T-cell (primary cell): ENCODE data around the gene PAFAH1B2. TPM values are rescaled to one million over a fixed set of nuclear protein-coding genes. Genes with fewer than 3 reads are reported as not detected.
A peak's percentile ranks its signal among the peaks of the same experiment; 100 is the strongest.
"Not testable (repeated sequence)": the region's sequence is repeated elsewhere in the genome, so short reads cannot be mapped to it uniquely, and the experiment has no call there.

Experiments
- ATAC-seq, 4 experiments: fragments of 200-7000 bp in 3 of 4; fragments of 150-1000 bp in 1 of 4; cut with Tn5 transposase; replicated peaks in 1 of 4; 1 replicate in 3 of 4; 2 replicates in 1 of 4; pipeline ENCODE4 v1.10.0; 2021; ENCODE audit warnings: moderate library complexity in 3 of 4, mild to moderate bottlenecking in 2 of 4, moderate number of reproducible peaks in 1 of 4
- CTCF ChIA-PET, 2 donors: fragments of 300-600 bp; sonication (Branson Sonifier 250); formaldehyde crosslinking; loops; one replicate each; lab custom pipeline; 2022; ENCODE audit warnings: antibody characterized with exemption in 2 of 2; lab: Charles Lee
- POLR2A ChIA-PET, 2 donors: fragments of 300-600 bp; sonication (Branson Sonifier 250); formaldehyde crosslinking; loops; one replicate each; lab custom pipeline; 2022; ENCODE audit warnings: antibody characterized with exemption in 2 of 2; lab: Charles Lee
- DNase-seq, 35 experiments: peaks; one replicate each; pipeline versions ENCODE4 v3.0.0 to v3.0.0-alpha.2; 2013 to 2023
- H3K27ac ChIP-seq: one replicate; pipeline ENCODE4 v1.5.1; 2013; ENCODE audit warnings: low read length
- H3K27me3 ChIP-seq, 2 experiments: replicated peaks in 1 of 2; 1 replicate in 1 of 2; 2 replicates in 1 of 2; pipeline versions ENCODE4 v1.6.1 to v1.7.0; 2013; ENCODE audit warnings: low read length in 1 of 2, mixed read lengths in 1 of 2; ENCODE audit not compliant: control insufficient read depth in 2 of 2, insufficient read depth in 2 of 2; ENCODE audit errors: extremely low read depth in 1 of 2
- H3K36me3 ChIP-seq, 2 donors: 1 replicate in 1 of 2; 2 replicates in 1 of 2; pipeline versions ENCODE4 v1.6.1 to v1.7.0; 2013; ENCODE audit warnings: low read length in 1 of 2; ENCODE audit not compliant: control insufficient read depth in 2 of 2, insufficient read depth in 1 of 2; ENCODE audit errors: extremely low read depth in 1 of 2
- H3K4me1 ChIP-seq, 2 experiments: 1 replicate in 1 of 2; 2 replicates in 1 of 2; pipeline versions ENCODE4 v1.6.1 to v1.7.0; 2013; ENCODE audit warnings: low read length in 2 of 2, mixed read lengths in 1 of 2; ENCODE audit not compliant: insufficient read depth in 2 of 2, control insufficient read depth in 1 of 2; ENCODE audit errors: extremely low read depth in 1 of 2
- H3K4me3 ChIP-seq, 2 donors: 1 replicate in 1 of 2; 2 replicates in 1 of 2; pipeline versions ENCODE4 v1.5.1 to v1.7.0; 2013; ENCODE audit warnings: mild to moderate bottlenecking in 2 of 2, low read length in 1 of 2, moderate library complexity in 1 of 2; ENCODE audit not compliant: control insufficient read depth in 1 of 2; ENCODE audit errors: extremely low read depth in 1 of 2
- H3K9me3 ChIP-seq: 2 replicates; pipeline ENCODE4 v1.7.0; 2013
- H3K27ac Mint-ChIP-seq, 2 donors: one replicate each; pipeline ENCODE4 v1.8.0; 2020 to 2021; ENCODE audit warnings: mild to moderate bottlenecking in 2 of 2, mixed read lengths in 2 of 2
- H3K27me3 Mint-ChIP-seq, 2 donors: one replicate each; pipeline ENCODE4 v1.8.0; 2021 to 2022; ENCODE audit warnings: mixed read lengths in 2 of 2
- H3K36me3 Mint-ChIP-seq: one replicate; pipeline ENCODE4 v1.8.0; 2021; ENCODE audit warnings: mixed read lengths
- H3K4me1 Mint-ChIP-seq, 3 donors: one replicate each; pipeline ENCODE4 v1.8.0; 2020 to 2022; ENCODE audit warnings: mixed read lengths in 3 of 3, mild to moderate bottlenecking in 1 of 3
- H3K4me3 Mint-ChIP-seq, 3 donors: one replicate each; pipeline ENCODE4 v1.8.0; 2020 to 2022; ENCODE audit warnings: mild to moderate bottlenecking in 3 of 3, mixed read lengths in 3 of 3, moderate library complexity in 3 of 3
- H3K9me3 Mint-ChIP-seq, 3 donors: one replicate each; pipeline ENCODE4 v1.8.0; 2020 to 2022; ENCODE audit warnings: mixed read lengths in 3 of 3
- WGBS: methylation state at CpG from one replicate; pipeline ENCODE4 v1.1.5; 2013; ENCODE audit warnings: missing lambda C conversion rate; ENCODE audit not compliant: insufficient coverage; 5-methylcytosine and 5-hydroxymethylcytosine counted together
- total RNA-seq, 35 experiments: library from RNA in 6 of 35; stranded (reverse) in 6 of 35; fragments of 120-200 nt in 1 of 35; gene quantifications; one replicate each; pipeline versions ENCODE4 v1.2.1 to v1.2.4 and lab custom pipeline; 2013 to 2026

PAFAH1B2 gene
- total RNA-seq, 5 donors from 2014 or later (not counting 1 experiment from before 2014, with no cell fraction given) = 44.1 to 55.9 (median 55.6) TPM

DNA sequence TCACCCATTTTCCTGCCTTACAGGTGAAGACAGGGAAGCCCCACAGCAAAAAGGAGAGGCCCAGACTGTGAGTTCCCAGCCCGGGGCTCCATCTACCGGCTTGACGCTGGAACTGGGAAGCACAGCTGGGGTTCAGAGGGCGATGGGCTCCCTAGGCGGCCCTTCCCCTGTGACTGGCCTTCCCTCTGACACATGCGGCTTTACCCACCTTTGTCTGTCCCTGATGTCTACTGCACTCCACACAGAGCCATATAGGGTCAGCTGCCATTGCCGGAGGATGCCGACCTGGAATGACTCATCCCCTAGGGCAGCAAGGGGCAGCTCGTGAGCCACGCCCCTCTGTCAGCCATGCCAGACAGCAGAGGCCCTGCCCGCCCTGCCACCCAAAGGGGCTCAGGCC lies 62.8 kb downstream of the PAFAH1B2 start:
- DNase-seq, H3K9me3 ChIP-seq, H3K27me3 ChIP-seq, H3K27me3 Mint-ChIP-seq, H3K27ac Mint-ChIP-seq, H3K27ac ChIP-seq, H3K4me3 Mint-ChIP-seq, CTCF ChIA-PET, ATAC-seq, H3K4me3 ChIP-seq, POLR2A ChIA-PET, H3K9me3 Mint-ChIP-seq, H3K4me1 ChIP-seq: not testable (repeated sequence)
- H3K4me1 Mint-ChIP-seq = peaks cover 0 to 15% (median 0%) of the 10 kb centered on the region in 3 donors
- peaks cover 6 to 53% of the 10 kb centered on the region in 2 donors for H3K36me3 ChIP-seq
- no CpG with 5 or more reads among the region's 11 CpGs for WGBS
- H3K36me3 Mint-ChIP-seq = peaks cover 26% of the 10 kb centered on the region

DNA sequence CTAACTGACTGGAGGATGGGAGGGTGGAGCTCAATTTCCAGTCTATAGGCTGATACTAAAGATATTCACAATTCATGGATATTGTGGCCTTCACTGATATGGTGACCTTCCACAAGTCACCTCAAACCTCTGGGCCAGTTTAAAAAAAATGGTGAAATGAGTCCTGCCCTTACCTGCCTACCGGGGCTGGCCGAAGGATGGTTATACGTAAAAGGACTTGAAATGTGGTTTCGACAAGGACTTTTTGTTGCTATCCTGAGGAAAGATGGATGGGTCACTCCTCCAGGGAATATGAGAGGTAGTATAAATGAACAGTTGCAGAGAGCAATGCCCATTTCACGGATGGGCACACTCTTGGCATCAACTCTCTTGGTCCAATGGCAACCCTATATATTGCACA lies 63.4 kb downstream of the PAFAH1B2 start:
- peaks cover 6 to 51% of the 10 kb centered on the region in 2 donors for H3K36me3 ChIP-seq
- H3K27ac ChIP-seq, H3K4me3 ChIP-seq, H3K27ac Mint-ChIP-seq, POLR2A ChIA-PET, H3K27me3 ChIP-seq, H3K9me3 ChIP-seq, CTCF ChIA-PET, DNase-seq, H3K4me1 ChIP-seq, H3K9me3 Mint-ChIP-seq, H3K27me3 Mint-ChIP-seq, H3K4me3 Mint-ChIP-seq, ATAC-seq: not testable (repeated sequence)
- Mint-ChIP-seq H3K4me1 (peaks cover 0 to 20% (median 0%) of the 10 kb centered on the region in 3 donors), H3K36me3 (peaks cover 26% of the 10 kb centered on the region)
- WGBS = 79% methylated on average over 4 of the region's 5 CpGs

DNA sequence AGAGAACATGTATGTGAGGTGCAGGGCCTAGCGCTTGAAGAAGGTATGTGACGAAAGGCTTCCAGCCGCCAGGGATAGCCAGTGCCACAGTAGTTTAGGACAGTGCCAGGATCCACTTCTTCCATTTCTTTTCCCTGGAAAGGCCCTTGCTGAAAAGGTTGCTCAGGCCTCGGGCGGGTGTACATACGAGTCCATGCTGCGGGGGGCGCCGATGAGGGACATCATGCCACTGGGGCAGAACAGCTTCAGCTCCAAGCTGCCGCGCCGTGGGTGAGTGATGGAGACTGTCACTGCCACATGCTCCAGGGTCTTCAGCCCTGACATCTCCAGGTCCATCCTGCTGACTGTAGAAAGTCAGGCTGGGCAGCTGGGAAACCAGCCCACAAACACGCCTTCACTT lies 64.6 kb downstream of the PAFAH1B2 start:
- H3K27me3 Mint-ChIP-seq, H3K27ac ChIP-seq, CTCF ChIA-PET, H3K9me3 ChIP-seq, DNase-seq, H3K4me1 ChIP-seq, ATAC-seq, H3K27me3 ChIP-seq, POLR2A ChIA-PET, H3K4me3 ChIP-seq, H3K4me3 Mint-ChIP-seq, H3K9me3 Mint-ChIP-seq, H3K27ac Mint-ChIP-seq: not testable (repeated sequence)
- peaks cover 4 to 54% of the 10 kb centered on the region in 2 donors for H3K36me3 ChIP-seq
- Mint-ChIP-seq H3K4me1 (peaks cover 0 to 28% (median 3%) of the 10 kb centered on the region in 3 donors), H3K36me3 (peaks cover 35% of the 10 kb centered on the region)
- no CpG with 5 or more reads among the region's 13 CpGs for WGBS

DNA sequence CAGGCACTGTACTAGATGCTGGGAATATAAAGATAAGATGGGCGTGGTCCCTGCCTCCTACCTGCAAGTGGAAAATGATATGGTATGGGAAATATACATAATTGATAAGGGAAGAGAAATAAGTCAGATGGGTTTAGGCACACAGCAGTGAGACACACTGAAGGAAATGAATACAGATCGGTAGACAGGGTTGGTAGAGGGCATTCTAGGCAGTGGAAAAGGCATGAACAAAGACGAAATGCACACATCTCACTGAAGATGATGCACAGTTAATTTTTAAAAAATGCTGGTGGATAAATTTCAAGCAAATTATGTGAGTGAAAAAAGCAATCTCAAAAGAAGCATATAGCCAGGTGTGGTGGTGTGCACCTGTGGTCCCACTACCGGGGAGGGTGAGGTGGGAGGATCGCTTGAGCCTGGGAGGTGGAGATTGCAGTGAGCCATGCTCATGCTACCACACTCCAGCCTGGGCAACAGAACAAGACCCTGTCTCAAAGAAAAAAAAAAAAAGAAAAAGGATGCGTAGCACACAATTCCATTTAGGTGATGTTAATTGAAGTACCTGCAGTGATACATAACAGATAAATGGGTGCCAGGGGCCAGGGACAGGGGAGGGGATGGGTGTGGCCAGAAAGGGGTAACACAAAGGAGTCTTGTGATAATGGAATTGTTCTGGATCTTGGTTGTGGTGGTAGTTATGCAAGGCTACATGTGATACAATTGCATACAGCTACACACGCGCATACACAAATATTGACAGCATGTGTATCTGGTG lies 65.5 kb downstream of the PAFAH1B2 start:
- H3K27me3 Mint-ChIP-seq, H3K4me1 ChIP-seq, POLR2A ChIA-PET, H3K4me3 Mint-ChIP-seq, H3K9me3 ChIP-seq, ATAC-seq, H3K27ac Mint-ChIP-seq, H3K4me3 ChIP-seq, H3K27ac ChIP-seq, H3K9me3 Mint-ChIP-seq, DNase-seq, H3K27me3 ChIP-seq: not testable (repeated sequence)
- 92% methylated on average over 7 of the region's 8 CpGs for whole genome bisulfite sequencing
- Mint-ChIP-seq H3K36me3 (peaks cover 39% of the 10 kb centered on the region), H3K4me1 (peaks cover under 1 to 28% (median 5%) of the 10 kb centered on the region in 3 donors)
- H3K36me3 ChIP-seq = peaks cover 7 to 51% of the 10 kb centered on the region in 2 donors
- CTCF ChIA-PET = interaction anchor here in 1 of 2 donors (1.0 to 2.7 kb wide), 2 partner anchors 16 to 31 kb away, joined by 3 to 5 read pairs; partner anchors contain the start of gene SIDT2

DNA sequence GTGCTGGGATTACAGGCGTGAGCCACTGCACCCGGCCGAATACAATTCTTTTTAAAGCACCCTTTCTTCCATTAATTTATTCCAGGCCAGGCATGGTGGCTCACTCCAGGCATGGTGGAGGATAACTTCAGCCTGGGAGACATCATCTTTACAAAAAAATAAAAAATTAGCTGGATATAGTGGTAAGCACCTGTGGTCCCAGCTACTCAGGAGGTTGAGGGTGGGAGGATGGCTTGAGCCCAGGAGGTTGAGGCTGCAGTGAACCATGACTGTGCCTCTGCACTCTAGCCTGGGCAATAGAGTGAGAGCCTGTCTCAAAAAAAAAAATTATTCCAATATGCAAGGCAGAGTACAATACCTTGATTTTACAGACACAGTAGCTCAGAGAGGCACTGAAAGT lies 66.5 kb downstream of the PAFAH1B2 start:
- no peak overlapping the region for H3K4me3 Mint-ChIP-seq
- CTCF ChIA-PET = interaction anchor here in 1 of 2 donors (2.7 kb wide), 1 partner anchor 32 kb away, joined by 5 read pairs; the partner anchor contains the start of gene SIDT2

DNA sequence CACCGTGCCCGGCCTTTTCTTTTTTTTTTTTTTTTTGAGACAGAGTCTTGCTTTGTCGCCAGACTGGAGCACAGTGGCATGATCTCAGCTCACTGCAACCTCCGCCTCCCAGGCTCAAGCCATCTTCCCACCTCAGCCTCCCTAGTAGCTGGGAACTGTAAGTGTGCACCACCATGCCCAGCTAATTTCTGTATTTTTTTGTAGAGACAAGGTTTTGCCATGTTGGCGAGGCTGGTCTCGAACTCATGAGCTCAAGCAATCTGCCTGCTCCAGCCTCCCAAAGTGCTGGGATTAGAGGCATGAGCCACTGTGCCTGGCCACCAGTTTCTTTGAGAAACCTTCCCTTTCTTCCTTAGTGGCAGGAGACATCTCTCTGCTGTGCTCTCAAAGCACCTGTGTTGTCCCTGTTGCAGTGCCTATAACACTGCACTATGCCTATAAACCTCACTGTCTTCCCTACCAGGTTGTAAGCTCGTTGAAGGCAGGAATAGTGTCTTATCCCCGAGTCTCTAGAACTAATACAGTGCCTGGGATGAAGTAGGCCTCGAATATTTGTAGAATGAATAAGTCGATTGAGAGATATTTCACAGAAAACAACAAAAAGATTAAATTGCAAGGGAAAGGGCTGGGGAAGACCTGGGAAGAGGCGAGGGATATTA lies 68.7 kb downstream of the PAFAH1B2 start:
- WGBS = 99% methylated on average over 5 of the region's 11 CpGs
- Histone ChIP-seq H3K36me3 (peaks cover 14 to 64% of the 10 kb centered on the region in 2 donors), H3K9me3 (no peaks in the 10 kb centered on the region), H3K27me3 (no peaks in the 10 kb centered on the region), H3K27ac (no peak overlapping the region), H3K4me3 (no peak overlapping the region), H3K4me1 (no peaks in the 10 kb centered on the region)
- DNase-seq (no peak), ATAC-seq (no peak)
- H3K4me3 Mint-ChIP-seq = no peak overlapping the region
- ChIA-PET CTCF (no interaction called here), POLR2A (no interaction called here)
- H3K36me3 Mint-ChIP-seq = peaks cover 43% of the 10 kb centered on the region
- no peaks in the 10 kb centered on the region for H3K27me3 Mint-ChIP-seq
- peaks cover 3 to 18% (median 5%) of the 10 kb centered on the region in 3 donors for H3K4me1 Mint-ChIP-seq
- H3K27ac Mint-ChIP-seq = peak overlapping the region in 1 of 2 donors; percentile 34
- no peaks in the 10 kb centered on the region for H3K9me3 Mint-ChIP-seq

More for the DNA sequence above, 66.5 kb downstream of the PAFAH1B2 start:
- H3K27me3 ChIP-seq = no peaks in the 10 kb centered on the region
- POLR2A ChIA-PET = no interaction called here
- H3K36me3 ChIP-seq = peaks cover 7 to 47% of the 10 kb centered on the region in 2 donors
- no CpG with 5 or more reads among the region's 3 CpGs for WGBS
- peaks cover 3 to 19% (median 5%) of the 10 kb centered on the region in 3 donors for H3K4me1 Mint-ChIP-seq
- H3K4me1 ChIP-seq = no peaks in the 10 kb centered on the region
- peaks cover 33% of the 10 kb centered on the region for H3K36me3 Mint-ChIP-seq
- H3K9me3 ChIP-seq = no peaks in the 10 kb centered on the region
- no peak overlapping the region for H3K4me3 ChIP-seq
- no peak for DNase-seq
- H3K27ac ChIP-seq = no peak overlapping the region
- H3K27ac Mint-ChIP-seq = peak overlapping the region in 1 of 2 donors; percentile 52
- no peak for ATAC-seq
- H3K27me3 Mint-ChIP-seq = no peaks in the 10 kb centered on the region
- H3K9me3 Mint-ChIP-seq = no peaks in the 10 kb centered on the region
